HCT116 (cell line): Measurements from ENCODE around the gene CHRNA7. TPM values are rescaled to one million over a fixed set of nuclear protein-coding genes. Genes with fewer than 3 reads are reported as not detected.

Experiments used
- ATAC-seq: fragments of 200-7000 bp; cut with Tn5 transposase; 2 replicates; pipeline ENCODE4 v1.9.1; 2020; ENCODE audit warnings: mild to moderate bottlenecking, moderate library complexity
- BruUV-seq: library from RNA; stranded (reverse); fragments of 400-500 nt; replicated peaks from 2 replicates; lab custom pipeline; 2021; lab: Mats Ljungman, UMichigan
- CTCF ChIA-PET: fragments of 300-600 bp; sonication (Branson Sonifier 250); formaldehyde crosslinking; loops from one replicate; lab custom pipeline; 2021; ENCODE audit warnings: antibody characterized with exemption; lab: Charles Lee
- POLR2A ChIA-PET: fragments of 300-600, 350-600 bp; sonication (Branson Sonifier 250); formaldehyde crosslinking; loops from one replicate; lab custom pipeline; 2021; ENCODE audit warnings: antibody characterized with exemption; lab: Charles Lee
- RAD21 ChIA-PET, 2 experiments: fragments of 300-600 bp; sonication (Branson Sonifier 250); formaldehyde crosslinking; loops; one replicate each; lab custom pipeline; 2023; ENCODE audit warnings: low total read pairs in 2 of 2; ENCODE audit not compliant: uncharacterized antibody in 2 of 2, unreplicated experiment in 2 of 2, low non-redundant PET in 1 of 2; lab: Charles Lee
- DNase-seq: peaks from one replicate; pipeline ENCODE4 v3.0.0-alpha.2; 2010; ENCODE audit warnings: low read depth, low spot score
- H2AFZ ChIP-seq: fragments of 200-600 bp; shearing (Covaris generic), sonication (generic); 2 replicates; pipeline ENCODE4 v1.6.1; 2017; ENCODE audit warnings: low read depth, mixed run types, mixed read lengths, antibody characterized with exemption, low read length; ENCODE audit not compliant: poor library complexity, severe bottlenecking
- H3K27ac ChIP-seq: 2 replicates; pipeline ENCODE4 v1.5.1; 2012; ENCODE audit warnings: low read depth, low read length
- H3K27me3 ChIP-seq: fragments of 200-600 bp; sonication (generic); 2 replicates; pipeline ENCODE4 v1.6.1; 2016; ENCODE audit warnings: mixed run types, low read length, mixed read lengths; ENCODE audit not compliant: insufficient read depth
- H3K36me3 ChIP-seq, 2 experiments: fragments of 200-500 bp in 1 of 2; fragments of 200-600 bp in 1 of 2; sonication (Bioruptor generic) in 1 of 2; sonication (generic) in 1 of 2; 2 replicates each; pipeline versions ENCODE4 v1.5.1 to v1.6.1; 2014 to 2016; ENCODE audit warnings: low read length in 2 of 2, inconsistent platforms in 1 of 2, mixed read lengths in 1 of 2, mixed run types in 1 of 2; ENCODE audit not compliant: insufficient read depth in 2 of 2, control insufficient read depth in 1 of 2
- H3K4me1 ChIP-seq, 2 experiments: fragments of 200-600 bp in 1 of 2; sonication (generic) in 1 of 2; 2 replicates each; pipeline versions ENCODE4 v1.5.1 to v1.6.1; 2012 to 2017; ENCODE audit warnings: low read length in 2 of 2, inconsistent platforms in 1 of 2, mild to moderate bottlenecking in 1 of 2, mixed read lengths in 1 of 2, mixed run types in 1 of 2, moderate library complexity in 1 of 2; ENCODE audit not compliant: insufficient read depth in 2 of 2, control insufficient read depth in 1 of 2
- H3K4me2 ChIP-seq: fragments of 200-600 bp; sonication (generic); 2 replicates; pipeline ENCODE4 v1.6.1; 2017; ENCODE audit warnings: mixed run types, low read length, mixed read lengths
- H3K4me3 ChIP-seq, 2 experiments: fragments of 200-600 bp in 1 of 2; sonication (generic) in 1 of 2; replicated peaks in 1 of 2; 2 replicates each; pipeline ENCODE4 v1.5.1; 2011 to 2016; ENCODE audit warnings: low read length in 2 of 2, control low read depth in 1 of 2, low read depth in 1 of 2, mild to moderate bottlenecking in 1 of 2, mixed read lengths in 1 of 2, mixed run types in 1 of 2
- H3K79me2 ChIP-seq: fragments of 200-600 bp; sonication (generic); 2 replicates; pipeline ENCODE4 v1.6.1; 2017; ENCODE audit warnings: mild to moderate bottlenecking, mixed run types, low read length, moderate library complexity, mixed read lengths; ENCODE audit not compliant: insufficient read depth
- H3K9ac ChIP-seq: fragments of 200-600 bp; sonication (generic); 2 replicates; pipeline ENCODE4 v1.6.1; 2016; ENCODE audit warnings: low read length, mixed read lengths
- H3K9me2 ChIP-seq: fragments of 200-600 bp; sonication (generic), shearing (Covaris generic); 2 replicates; pipeline ENCODE4 v1.6.1; 2017; ENCODE audit warnings: mixed run types, mild to moderate bottlenecking, moderate library complexity; ENCODE audit not compliant: insufficient read depth
- H3K9me3 ChIP-seq, 2 experiments: fragments of 200-500 bp in 1 of 2; fragments of 200-600 bp in 1 of 2; sonication (Bioruptor generic) in 1 of 2; sonication (generic) in 1 of 2; 2 replicates each; pipeline ENCODE4 v1.6.1; 2014 to 2017; ENCODE audit warnings: low read length in 2 of 2, mixed read lengths in 2 of 2, inconsistent platforms in 1 of 2, low read depth in 1 of 2, mild to moderate bottlenecking in 1 of 2, mixed run types in 1 of 2, moderate library complexity in 1 of 2; ENCODE audit not compliant: control insufficient read depth in 1 of 2, insufficient read depth in 1 of 2
- H4K20me1 ChIP-seq: fragments of 200-600 bp; sonication (generic), shearing (Covaris generic); 2 replicates; pipeline ENCODE4 v1.6.1; 2017; ENCODE audit warnings: mixed run types, mild to moderate bottlenecking, moderate library complexity; ENCODE audit not compliant: insufficient read depth
- CBX3 ChIP-seq: IDR thresholded peaks from 2 replicates; pipeline ENCODE4 v1.6.1; 2012; ENCODE audit warnings: low read depth
- EGR1 ChIP-seq: IDR thresholded peaks from 2 replicates; pipeline ENCODE4 v1.6.1; 2012; ENCODE audit warnings: low read depth
- ELF1 ChIP-seq: IDR thresholded peaks from 2 replicates; pipeline ENCODE4 v1.6.1; 2012; ENCODE audit warnings: low read depth, borderline replicate concordance
- EZH2phosphoT487 ChIP-seq: fragments of 200-600 bp; IDR thresholded peaks from 2 replicates; pipeline ENCODE4 v1.6.1; 2018; ENCODE audit warnings: antibody characterized with exemption, borderline replicate concordance
- SP1 ChIP-seq: IDR thresholded peaks from 2 replicates; pipeline ENCODE4 v1.6.1; 2012; ENCODE audit warnings: low read depth
- TCF7L2 ChIP-seq: IDR thresholded peaks from 2 replicates; pipeline ENCODE4 v1.7.0; 2011; ENCODE audit warnings: borderline replicate concordance, inconsistent platforms; ENCODE audit not compliant: insufficient read depth, insufficient read length; ENCODE audit errors: extremely low read depth
- YY1 ChIP-seq: IDR thresholded peaks from 2 replicates; pipeline ENCODE4 v1.6.1; 2011; ENCODE audit warnings: low read length, low read depth, moderate library complexity, mild to moderate bottlenecking; ENCODE audit not compliant: insufficient replicate concordance; ENCODE audit errors: extremely low read depth
- ZFX ChIP-seq: fragments of 450-650 bp; IDR thresholded peaks from 2 replicates; pipeline ENCODE4 v1.6.1; 2017
- intact Hi-C: fragments of 100-400 bp; cut with micrococcal nuclease; formaldehyde crosslinking; loops from 2 replicates; pipeline ENCODE4 v1.10.0; 2022
- total RNA-seq: library from RNA; stranded (reverse); gene quantifications from one replicate; pipeline ENCODE4 v1.2.1, GENCODE V29; 2021; ENCODE audit not compliant: unreplicated experiment
- TF ChIP-seq, protein P1 (sequence below): IDR thresholded peaks from 2 replicates; pipeline ENCODE4 v1.6.1; 2012; ENCODE audit warnings: low read depth
- TF ChIP-seq, protein P2 (sequence below), 3 experiments: fragments of 200-600 bp in 1 of 3; sonication (generic) in 1 of 3; IDR thresholded peaks in 2 of 3; conservative IDR thresholded peaks in 1 of 3; 2 replicates each; pipeline ENCODE4 v1.5.1; 2012 to 2017; ENCODE audit warnings: low read depth in 2 of 3, low read length in 2 of 3, antibody characterized with exemption in 1 of 3, borderline replicate concordance in 1 of 3, control low read depth in 1 of 3, mild to moderate bottlenecking in 1 of 3, mixed read lengths in 1 of 3, mixed run types in 1 of 3, moderate library complexity in 1 of 3; ENCODE audit not compliant: insufficient read depth in 1 of 3
- TF ChIP-seq, protein P3 (sequence below): IDR thresholded peaks from 2 replicates; pipeline ENCODE4 v1.6.1; 2012

CHRNA7 gene
- total RNA-seq, 1 experiment from 2014 or later = 6.8 TPM

GRCh38 chr15:32033186-32033890, 3.0 kb downstream of the CHRNA7 start:
- Histone ChIP-seq H3K36me3 (no peaks in the 10 kb centered on the region), H3K9me3 (no peaks in the 10 kb centered on the region), H3K9ac (no peak overlapping the region), H2AFZ (no peak overlapping the region), H3K27me3 (no peaks in the 10 kb centered on the region), H4K20me1 (no peaks in the 10 kb centered on the region), H3K79me2 (no peaks in the 10 kb centered on the region), H3K4me3 (no peak overlapping the region), H3K4me1 (peaks cover 13 to 20% of the 10 kb centered on the region in 2 experiments), H3K27ac (no peak overlapping the region), H3K4me2 (no peak overlapping the region), H3K9me2 (no peaks in the 10 kb centered on the region)
- TF ChIP-seq, protein P1, sequence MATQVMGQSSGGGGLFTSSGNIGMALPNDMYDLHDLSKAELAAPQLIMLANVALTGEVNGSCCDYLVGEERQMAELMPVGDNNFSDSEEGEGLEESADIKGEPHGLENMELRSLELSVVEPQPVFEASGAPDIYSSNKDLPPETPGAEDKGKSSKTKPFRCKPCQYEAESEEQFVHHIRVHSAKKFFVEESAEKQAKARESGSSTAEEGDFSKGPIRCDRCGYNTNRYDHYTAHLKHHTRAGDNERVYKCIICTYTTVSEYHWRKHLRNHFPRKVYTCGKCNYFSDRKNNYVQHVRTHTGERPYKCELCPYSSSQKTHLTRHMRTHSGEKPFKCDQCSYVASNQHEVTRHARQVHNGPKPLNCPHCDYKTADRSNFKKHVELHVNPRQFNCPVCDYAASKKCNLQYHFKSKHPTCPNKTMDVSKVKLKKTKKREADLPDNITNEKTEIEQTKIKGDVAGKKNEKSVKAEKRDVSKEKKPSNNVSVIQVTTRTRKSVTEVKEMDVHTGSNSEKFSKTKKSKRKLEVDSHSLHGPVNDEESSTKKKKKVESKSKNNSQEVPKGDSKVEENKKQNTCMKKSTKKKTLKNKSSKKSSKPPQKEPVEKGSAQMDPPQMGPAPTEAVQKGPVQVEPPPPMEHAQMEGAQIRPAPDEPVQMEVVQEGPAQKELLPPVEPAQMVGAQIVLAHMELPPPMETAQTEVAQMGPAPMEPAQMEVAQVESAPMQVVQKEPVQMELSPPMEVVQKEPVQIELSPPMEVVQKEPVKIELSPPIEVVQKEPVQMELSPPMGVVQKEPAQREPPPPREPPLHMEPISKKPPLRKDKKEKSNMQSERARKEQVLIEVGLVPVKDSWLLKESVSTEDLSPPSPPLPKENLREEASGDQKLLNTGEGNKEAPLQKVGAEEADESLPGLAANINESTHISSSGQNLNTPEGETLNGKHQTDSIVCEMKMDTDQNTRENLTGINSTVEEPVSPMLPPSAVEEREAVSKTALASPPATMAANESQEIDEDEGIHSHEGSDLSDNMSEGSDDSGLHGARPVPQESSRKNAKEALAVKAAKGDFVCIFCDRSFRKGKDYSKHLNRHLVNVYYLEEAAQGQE = no peak
- no peak for TF ChIP-seq TCF7L2
- TF ChIP-seq CBX3 = no peak
- TF ChIP-seq EZH2phosphoT487 = no peak
- TF ChIP-seq, protein P2, sequence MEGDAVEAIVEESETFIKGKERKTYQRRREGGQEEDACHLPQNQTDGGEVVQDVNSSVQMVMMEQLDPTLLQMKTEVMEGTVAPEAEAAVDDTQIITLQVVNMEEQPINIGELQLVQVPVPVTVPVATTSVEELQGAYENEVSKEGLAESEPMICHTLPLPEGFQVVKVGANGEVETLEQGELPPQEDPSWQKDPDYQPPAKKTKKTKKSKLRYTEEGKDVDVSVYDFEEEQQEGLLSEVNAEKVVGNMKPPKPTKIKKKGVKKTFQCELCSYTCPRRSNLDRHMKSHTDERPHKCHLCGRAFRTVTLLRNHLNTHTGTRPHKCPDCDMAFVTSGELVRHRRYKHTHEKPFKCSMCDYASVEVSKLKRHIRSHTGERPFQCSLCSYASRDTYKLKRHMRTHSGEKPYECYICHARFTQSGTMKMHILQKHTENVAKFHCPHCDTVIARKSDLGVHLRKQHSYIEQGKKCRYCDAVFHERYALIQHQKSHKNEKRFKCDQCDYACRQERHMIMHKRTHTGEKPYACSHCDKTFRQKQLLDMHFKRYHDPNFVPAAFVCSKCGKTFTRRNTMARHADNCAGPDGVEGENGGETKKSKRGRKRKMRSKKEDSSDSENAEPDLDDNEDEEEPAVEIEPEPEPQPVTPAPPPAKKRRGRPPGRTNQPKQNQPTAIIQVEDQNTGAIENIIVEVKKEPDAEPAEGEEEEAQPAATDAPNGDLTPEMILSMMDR (IDR thresholded peaks at IDR 0.05 in 2 of 3, conservative IDR thresholded peaks at IDR 0.05 in 1 of 3; ENCODE audit: borderline replicate concordance in 1 of 3, insufficient read depth in 1 of 3, low read depth in 2 of 3, low read length in 2 of 3) = no peak
- no peak for TF ChIP-seq SP1
- TF ChIP-seq ELF1 = no peak
- TF ChIP-seq, protein P3, sequence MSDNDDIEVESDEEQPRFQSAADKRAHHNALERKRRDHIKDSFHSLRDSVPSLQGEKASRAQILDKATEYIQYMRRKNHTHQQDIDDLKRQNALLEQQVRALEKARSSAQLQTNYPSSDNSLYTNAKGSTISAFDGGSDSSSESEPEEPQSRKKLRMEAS = no peak
- TF ChIP-seq EGR1 = no peak
- TF ChIP-seq ZFX = no peak
- TF ChIP-seq YY1 = no peak
- intact Hi-C loops = no loop called here
- no TSS peak for BruUV-seq
- ChIA-PET POLR2A (no interaction called here), RAD21 (no interaction called here), CTCF (no interaction called here)
- ATAC-seq = no peak
- no peak for DNase-seq
